Measurements from ENCODE around the gene NTSR1.

DNA sequence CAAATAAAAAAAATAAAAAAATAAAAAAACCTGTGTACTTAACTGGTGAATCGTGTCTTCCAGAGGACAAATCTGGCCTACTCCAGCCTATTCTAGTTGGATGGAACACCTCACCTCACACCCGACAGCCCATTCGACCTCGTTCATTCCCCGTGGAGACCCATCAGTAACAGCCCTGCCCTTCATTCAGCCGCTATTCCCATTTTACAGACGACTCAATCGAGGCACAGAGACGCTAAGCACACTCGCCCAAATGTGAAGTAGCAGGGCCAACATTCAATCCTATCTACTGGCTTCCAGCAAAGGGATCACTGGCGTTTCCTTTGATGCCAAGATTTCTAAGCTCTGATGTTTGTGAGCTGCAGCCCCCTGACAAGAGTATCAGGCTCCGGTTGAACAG, 1.8 kb upstream of the NTSR1 start:
- TF ChIP-seq CTCF (CRISPR knock-in tag; IDR thresholded peaks at IDR 0.05) (no peak), CREB3 (CRISPR knock-in tag; IDR thresholded peaks at IDR 0.05) (no peak), FOXK2 (IDR thresholded peaks at IDR 0.05) (no peak)
